ENCODE measurements around the gene KIF21B.

GRCh38 chr1:201013991-201014815 lies 9.3 kb downstream of the KIF21B start:
- TF ChIP-seq CTCF (conservative IDR thresholded peaks at IDR 0.05; ENCODE audit: low read depth in 2 of 2) (no peak), EZH2 (IDR thresholded peaks at IDR 0.05; ENCODE audit: low read depth, unreplicated experiment) (no peak), POLR2AphosphoS5 (IDR thresholded peaks at IDR 0.05; ENCODE audit: low read depth) (peak; percentile 42; the same call in 1 of the 2 replicates), REST (IDR thresholded peaks at IDR 0.05; ENCODE audit: unreplicated experiment) (no peak), EZH2phosphoT487 (IDR thresholded peaks at IDR 0.05; ENCODE audit: unreplicated experiment) (no peak), JUNB (IDR thresholded peaks at IDR 0.05; ENCODE audit: unreplicated experiment) (no peak), STAT1 (IDR thresholded peaks at IDR 0.05; ENCODE audit: unreplicated experiment) (no peak), CREB1 (CRISPR knock-in tag; IDR thresholded peaks at IDR 0.05; ENCODE audit: low read depth) (peak; percentile 86), ZNF462 (CRISPR knock-in tag; IDR thresholded peaks at IDR 0.05) (no peak), ETS1 (IDR thresholded peaks at IDR 0.05) (no peak)

All from GM23338 (cell line).